GM21528 (cell line): ENCODE data around the gene TOLLIP.

ENCODE experiments used
- ATAC-seq: cut with Tn5 transposase; IDR thresholded peaks from one replicate; pipeline ENCODE4 v1.9.1; 2021; ENCODE audit warnings: mild to moderate bottlenecking, moderate library complexity; ENCODE audit not compliant: unreplicated experiment, low FRiP score

TOLLIP gene

GRCh38 chr11:1317993-1318392, 8.6 kb upstream of the TOLLIP start:
- ATAC-seq, result no peak

GRCh38 chr11:1317432-1317831, 8.0 kb upstream of the TOLLIP start:
- ATAC-seq, result no peak

GRCh38 chr11:1310772-1311468, 1.5 kb upstream of the TOLLIP start:
- ATAC-seq, result no peak

GRCh38 chr11:1310318-1310687, 871 bp upstream of the TOLLIP start:
- ATAC-seq, result no peak

- ATAC-seq, result peak; percentile 48
Measured at GRCh38 chr11:1308743-1309497, 512 bp downstream of the TOLLIP start.

GRCh38 chr11:1307998-1308742, 1.3 kb downstream of the TOLLIP start:
- no peak for ATAC-seq

GRCh38 chr11:1307163-1307870, 2.1 kb downstream of the TOLLIP start:
- no peak for ATAC-seq

GRCh38 chr11:1306186-1307162, 3.0 kb downstream of the TOLLIP start:
- ATAC-seq, result no peak

- ATAC-seq, result no peak
Measured at GRCh38 chr11:1305501-1306056, 3.9 kb downstream of the TOLLIP start.

GRCh38 chr11:1305063-1305495, 4.4 kb downstream of the TOLLIP start:
- no peak for ATAC-seq

GRCh38 chr11:1304380-1304779, 5.1 kb downstream of the TOLLIP start:
- ATAC-seq, result no peak

- no peak for ATAC-seq
Measured at GRCh38 chr11:1303973-1304372, 5.5 kb downstream of the TOLLIP start.

GRCh38 chr11:1303126-1303821, 6.2 kb downstream of the TOLLIP start:
- ATAC-seq, result no peak

GRCh38 chr11:1302461-1303125, 6.8 kb downstream of the TOLLIP start:
- no peak for ATAC-seq

GRCh38 chr11:1302041-1302460, 7.4 kb downstream of the TOLLIP start:
- no peak for ATAC-seq

GRCh38 chr11:1301220-1302000, 8.0 kb downstream of the TOLLIP start:
- no peak for ATAC-seq

- ATAC-seq, result no peak
Measured at GRCh38 chr11:1300569-1301187, 8.8 kb downstream of the TOLLIP start.
